Activated T-cell treated with anti-CD3 and anti-CD28 coated beads for 24 hours (primary cell): ENCODE results near the gene GUCY1A1.

ENCODE experiments used
- DNase-seq: peaks from one replicate; pipeline ENCODE4 v3.0.0-alpha.2; 2020; ENCODE audit warnings: low read depth

The GUCY1A1 gene

DNA sequence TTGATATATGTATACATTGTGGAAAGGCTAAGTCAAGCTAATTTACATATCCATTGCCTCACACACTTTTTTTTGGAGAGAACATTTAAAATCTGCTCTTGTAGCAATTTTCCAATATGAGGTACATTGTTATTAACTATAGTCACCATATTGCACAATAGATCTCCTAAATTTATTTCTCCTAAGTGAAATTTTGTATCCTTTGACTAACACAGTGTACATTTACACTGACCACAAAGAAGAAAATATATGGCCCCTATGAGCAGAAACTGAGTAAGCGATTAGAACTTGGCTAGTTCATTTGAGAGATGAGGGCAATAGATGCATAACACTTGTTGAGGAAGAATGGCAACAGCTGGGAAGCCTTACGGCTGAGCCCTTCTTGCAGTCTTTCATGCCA is 71.9 kb downstream of the GUCY1A1 start:
- DNase-seq = no peak

DNA sequence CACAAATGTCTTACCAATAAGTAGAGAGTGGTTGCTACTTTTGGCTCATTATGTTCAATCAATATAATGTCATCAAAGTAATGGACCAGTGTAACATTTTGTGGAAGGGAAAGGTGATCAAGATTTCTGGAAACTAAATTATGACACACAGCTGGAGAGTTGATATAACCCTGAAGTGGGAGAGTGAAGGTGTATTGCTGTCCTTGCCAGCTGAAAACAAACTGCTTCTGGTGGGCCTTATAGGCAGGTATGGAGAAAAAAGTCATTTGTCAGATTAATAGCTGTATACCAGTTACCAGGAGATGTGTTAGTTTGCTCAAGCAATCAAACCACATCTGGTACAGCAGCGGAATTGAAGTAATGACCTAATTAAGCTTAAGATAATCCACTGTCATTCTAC is 74.9 kb downstream of the GUCY1A1 start:
- no peak for DNase-seq

DNA sequence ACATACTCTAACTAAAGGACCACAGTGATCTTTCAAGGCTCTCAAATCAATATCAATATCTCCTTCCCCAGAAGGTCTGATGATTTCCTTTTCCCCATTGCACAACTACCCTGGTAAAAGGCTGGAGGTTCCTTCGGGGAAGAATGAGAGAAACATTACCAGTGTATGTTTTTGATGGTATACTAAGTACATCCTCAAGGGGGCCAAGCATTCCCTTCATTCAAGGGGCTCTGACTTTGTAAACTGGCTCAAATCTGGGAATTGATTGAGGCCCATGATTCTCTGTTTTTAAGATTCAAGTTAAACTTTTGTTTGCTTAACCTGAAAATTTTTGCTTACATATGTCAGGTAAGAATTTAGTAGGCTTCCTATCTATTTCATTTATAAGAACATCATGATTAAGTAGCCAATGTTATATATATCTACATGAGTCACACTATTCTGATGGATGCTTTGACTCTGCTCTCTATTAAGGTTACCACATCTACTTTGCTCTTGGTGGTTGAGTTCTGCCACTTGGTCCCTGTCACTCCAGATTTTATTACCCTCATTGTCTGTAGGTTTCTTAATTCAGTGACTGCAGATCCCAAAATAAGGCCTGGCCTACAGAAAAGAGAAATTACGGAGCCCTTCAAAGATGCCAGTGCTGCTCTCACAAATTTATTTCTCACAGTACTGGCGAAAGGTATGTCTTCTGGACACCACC is 75.8 kb downstream of the GUCY1A1 start:
- no peak for DNase-seq

DNA sequence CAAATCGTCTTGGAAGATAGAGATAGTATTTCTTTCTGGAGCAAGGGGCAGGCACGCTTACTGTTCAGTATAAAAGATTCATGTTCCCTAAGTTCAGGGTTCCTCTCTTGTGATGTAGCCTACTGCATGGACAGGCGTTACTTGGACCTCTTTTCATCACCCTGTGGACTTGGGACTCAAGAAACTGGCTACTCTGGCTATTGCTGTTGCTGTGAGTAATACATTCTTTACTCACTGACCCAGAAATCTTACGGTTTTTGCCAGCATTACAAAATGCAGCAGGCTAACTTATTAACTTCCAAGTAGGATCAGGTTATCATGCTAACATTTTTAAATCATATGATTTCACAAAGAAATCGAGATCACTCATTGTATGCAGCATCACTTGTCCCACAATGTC is 79.3 kb downstream of the GUCY1A1 start:
- no peak for DNase-seq

DNA sequence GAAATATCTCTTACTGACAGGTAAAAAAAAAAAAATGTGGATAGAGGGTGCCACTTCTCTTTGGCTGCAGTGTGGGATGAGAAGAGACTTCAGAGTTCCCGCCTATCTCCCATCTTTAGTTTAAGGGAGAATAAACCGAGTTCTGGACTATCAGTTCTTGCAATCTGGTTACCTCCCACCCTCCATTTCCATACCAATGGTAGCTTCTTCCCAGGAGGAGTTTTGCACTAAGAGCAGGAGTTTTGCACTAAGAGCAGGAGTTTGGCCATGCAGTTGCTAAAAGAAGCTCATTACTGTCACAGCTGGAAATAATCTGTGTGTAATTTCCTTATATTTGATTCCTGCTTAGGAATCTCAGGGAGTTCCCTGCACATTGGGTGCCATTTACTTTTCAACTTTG is 81.4 kb downstream of the GUCY1A1 start:
- no peak for DNase-seq

DNA sequence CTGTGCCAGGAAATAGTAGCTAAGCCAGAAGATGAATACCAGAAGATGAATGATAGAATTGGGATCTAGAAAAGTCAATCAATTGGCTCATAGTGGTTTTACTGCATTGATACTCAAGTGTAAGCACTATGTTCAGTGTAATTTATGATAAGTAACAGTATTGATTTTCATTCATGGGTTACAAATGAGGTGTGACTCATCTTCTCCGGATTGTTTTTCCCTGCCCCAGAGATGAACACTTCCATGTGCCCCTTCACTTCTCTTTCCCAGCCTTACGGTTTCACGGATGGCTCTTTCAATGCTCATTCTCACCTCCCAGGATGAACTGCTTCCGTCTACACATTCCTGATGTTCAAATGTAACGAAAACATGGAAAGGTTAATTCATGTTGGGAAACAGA is 82.4 kb downstream of the GUCY1A1 start:
- no peak for DNase-seq

DNA sequence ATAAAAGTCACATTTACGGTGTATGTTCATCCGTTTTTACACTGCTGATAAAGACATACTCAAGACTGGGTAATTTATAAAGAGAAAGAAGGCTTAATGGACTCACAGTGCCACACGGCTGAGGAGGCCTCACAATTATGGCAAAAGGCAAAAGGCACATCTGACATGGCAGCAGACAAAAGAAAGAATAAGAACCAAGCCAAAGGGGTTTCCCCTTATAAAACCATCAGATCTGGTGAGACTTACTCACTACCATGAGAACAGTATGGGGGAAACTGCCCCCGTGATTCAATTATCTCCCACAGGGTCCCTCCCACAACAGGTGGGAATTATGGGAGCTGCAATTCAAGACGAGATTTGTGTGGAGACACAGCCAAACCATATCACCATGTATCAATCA is 84.9 kb downstream of the GUCY1A1 start:
- no peak for DNase-seq

DNA sequence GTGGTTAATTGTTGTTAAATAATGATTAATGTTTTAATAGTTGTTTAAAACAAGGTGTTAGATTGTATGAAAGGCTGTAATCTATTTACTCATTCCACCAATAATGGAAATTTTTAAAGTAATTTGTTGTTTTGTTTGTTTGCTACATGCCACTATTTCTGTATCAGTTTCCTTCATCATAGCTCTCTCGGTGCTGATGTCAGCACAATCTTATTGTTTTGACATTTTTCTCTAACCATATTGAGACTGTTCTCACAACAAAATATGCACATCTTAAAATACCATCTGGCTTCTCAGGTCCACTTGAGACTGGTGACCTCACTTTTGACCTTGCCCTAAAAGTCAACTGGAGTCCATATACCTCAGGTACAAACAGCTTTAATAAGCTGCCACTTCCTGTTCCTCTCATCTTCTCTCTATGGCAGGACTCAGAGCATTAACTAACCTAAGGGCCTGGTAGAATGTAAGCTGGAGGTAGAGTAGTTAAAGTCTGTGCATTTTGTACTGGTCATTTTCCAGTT is 91.2 kb downstream of the GUCY1A1 start:
- DNase-seq = no peak

DNA sequence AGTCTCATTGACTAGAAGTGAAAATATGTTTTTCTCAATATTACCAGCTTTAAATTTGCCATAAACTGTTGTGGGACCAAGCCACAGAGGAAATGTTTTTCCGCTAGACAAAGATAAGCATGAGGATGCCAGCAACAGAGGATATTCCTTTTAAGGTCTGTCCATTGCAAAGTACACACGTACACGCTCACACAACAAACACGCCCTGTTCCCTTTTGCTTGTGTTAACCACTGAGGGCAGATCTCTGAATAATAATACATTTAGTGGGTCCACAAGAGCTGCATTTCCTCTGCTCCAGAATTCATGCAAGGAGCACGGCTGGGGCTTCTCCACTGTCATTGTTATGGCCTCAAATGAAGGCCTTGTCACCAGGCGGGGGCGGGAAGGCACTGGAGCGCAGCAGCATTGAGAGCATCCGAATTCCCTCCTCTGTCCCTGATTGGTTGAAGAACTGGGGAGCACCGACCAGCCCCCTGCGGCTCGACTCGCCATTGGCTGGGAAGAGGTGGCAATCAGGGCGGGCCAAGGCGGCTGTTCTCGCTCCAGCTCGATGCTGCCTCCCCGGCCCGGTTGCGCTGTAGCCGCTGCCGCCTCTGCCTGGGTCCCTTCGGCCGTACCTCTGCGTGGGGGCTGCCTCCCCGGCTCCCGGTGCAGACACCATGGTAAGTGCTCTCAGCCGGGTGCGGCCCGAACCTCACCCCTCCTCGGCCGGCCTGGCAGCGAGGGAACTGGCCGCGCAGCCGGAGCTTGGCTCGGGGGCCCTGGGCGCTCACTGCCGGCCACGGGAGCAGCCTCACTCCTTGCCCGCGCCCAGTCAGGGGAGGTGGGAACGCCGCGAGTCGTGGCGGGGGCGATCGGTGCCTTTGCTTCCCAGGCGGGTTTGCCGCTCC is 92.1 kb downstream of the GUCY1A1 start, which contains the start of gene GUCY1B1:
TSS of gene GUCY1B1 (plus strand) at position 541 of the 891 bp plus-strand sequence. CDS start at position 661, 120 bp downstream.
- DNase-seq = peak; percentile 59

DNA sequence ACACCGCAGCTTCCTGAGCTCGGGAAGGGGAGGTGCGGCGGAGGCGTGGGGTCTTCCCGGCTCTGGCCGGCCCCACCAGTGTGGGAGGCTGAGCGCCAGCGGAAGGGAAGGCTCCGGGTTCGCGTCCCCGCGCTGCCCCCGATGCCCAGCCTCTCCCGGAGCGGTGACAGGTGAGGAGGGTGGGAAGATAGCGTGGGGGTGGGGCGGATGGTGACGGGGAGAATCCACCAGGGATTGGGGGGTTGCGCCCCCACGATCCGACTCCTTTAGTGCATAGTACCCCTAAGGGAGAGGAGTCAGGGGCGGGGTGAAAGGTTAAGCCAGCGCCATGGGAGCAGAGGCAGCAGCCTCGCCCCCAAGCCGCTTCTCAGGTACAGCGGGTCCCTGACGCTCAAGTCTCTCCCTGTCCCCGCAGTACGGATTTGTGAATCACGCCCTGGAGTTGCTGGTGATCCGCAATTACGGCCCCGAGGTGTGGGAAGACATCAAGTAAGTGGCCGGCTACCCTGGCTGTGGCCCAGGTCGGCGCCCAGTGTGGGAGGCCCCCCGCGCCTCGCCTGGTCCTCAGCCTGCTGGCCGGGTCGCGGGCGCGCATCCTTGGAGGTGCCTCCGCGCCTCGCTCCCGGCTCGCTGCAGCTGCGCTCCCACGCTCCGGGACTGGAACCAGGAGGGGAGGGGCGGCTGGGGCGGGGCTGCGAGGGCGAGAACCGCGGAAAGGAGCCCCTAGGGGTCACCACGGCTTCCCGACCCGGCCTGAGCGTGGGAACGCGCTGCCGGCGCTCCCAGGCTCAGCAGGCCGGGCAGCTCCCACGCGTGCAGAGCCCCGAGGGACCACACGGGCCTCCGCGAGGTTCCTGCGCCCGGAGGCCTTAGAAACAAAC is 93.0 kb downstream of the GUCY1A1 start:
- no peak for DNase-seq

DNA sequence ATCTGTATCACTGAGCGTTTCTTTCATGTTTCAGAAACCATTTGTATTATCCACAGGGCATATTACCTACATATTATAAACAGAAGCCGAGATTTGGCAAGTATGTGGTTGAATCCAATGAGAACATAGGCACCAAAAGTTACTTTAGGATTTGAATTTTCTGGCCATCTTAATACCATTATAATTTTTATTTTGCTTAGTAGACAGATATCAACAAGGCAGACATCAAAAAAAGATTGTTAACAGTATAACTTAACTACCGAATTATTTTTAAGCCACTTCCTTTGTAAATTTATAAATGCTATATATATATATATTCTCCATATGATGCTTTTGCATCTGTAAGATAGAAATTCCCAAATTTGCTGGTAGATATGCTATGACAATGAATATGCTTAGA is 94.4 kb downstream of the GUCY1A1 start:
- DNase-seq = no peak

DNA sequence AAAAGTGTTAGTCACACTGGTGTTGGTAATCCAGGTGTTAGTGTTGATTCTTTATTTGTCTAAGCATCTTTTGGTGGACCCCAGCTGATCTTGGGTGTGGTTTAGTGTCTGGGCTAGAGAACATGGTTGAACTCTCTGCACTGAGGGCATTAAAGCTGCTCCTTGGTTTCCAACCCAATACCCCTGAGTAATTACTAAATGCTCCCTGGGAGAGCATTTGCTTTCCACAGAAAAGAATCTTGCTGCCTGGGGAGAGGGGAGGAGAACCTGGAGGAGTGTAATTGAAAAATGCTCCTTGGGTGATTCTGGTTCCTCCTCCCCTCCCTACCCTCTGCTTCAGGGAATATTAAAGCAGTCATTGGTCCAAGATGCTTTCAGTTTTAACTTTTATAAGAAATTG is 95.3 kb downstream of the GUCY1A1 start:
- DNase-seq = no peak

DNA sequence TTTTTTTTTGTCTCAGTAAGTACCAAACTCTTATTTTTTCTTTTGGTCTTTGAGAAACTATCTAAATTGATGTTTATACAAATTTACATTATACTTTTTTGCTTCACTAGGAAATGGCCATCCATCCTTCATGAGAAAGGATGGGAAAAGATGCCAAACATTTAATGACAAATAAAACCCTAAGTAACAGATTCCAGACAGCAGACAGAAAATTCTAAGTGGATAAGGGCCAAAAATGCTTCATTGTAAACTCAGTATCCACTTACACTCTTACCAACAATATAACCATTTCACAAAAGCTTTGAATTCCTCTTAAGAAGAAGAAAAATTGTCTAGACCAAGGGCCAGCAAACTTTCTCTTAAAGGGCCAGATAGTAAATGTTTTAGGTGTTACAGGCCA is 95.7 kb downstream of the GUCY1A1 start:
- no peak for DNase-seq

DNA sequence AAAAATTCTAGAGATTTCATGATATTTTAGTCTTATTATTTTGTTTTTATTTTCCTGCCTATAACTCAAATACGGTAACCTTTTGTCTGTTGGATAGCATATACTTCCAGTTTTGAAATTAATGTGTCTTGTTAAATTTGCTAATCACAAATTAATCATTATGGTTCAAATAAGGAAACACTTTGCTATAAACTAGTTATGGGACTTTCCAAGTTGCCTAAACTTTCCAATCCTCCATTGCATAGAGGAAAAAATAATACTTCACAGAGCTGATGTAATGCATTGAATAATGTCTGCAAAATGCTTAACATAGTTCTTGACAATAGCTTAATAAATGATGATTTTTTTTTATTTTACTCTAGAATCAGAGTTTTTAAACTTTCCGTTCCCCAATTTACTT is 96.9 kb downstream of the GUCY1A1 start:
- DNase-seq = no peak

DNA sequence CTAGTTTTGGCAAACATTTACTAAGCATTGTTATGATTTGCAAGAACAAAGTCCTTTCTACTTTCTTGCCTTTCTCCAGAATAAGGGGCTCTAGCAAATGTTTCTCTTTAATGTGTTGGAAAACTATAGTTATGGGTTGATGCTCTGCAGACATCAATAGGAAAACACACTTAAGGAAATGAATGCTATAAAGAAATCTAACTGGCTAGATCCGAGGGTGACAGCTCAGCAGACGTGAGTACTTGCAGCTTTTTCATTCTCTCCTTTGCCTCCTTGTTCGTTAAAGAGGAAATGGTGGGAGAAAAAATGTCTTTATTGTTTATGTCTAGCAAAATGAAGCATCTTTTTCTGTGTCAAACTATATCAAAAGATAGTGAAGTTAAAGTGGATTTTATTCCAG is 98.5 kb downstream of the GUCY1A1 start:
- no peak for DNase-seq

DNA sequence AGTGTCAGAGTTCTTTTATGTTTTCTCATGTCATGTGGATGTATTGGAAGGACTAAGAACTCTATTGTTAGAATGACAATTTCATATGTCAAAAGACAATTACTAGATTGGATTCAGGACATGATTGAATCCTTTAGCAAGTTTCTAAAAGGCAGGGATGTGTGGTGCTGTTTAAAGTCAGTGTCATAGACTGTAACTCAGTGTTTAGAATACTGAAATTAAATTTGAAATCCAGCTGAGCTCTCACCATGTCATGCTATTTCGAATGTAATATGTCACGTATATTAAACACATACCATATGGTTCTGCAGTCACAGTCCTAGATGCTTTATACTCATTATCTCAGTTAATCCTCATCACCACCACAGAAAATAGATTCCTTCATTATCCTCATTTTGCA is 100.0 kb downstream of the GUCY1A1 start:
- DNase-seq = no peak

DNA sequence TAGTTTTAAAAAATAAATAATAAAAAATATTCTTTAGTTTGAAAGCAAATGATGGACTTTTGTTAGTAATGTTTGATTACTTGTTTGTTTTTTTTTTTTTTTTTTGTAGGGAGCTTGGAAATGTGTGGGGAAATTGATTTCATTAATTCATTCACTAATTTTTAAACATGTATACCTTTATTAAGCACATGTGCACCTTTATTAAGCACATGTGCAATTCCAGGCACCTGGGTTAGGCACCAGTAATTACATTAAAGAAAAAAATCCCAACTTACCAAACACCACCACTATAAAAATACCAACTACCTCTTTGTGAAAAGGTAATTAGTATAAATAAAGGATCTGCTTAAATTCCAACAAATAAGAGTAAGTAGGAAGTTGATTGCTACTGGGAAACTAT is 101.7 kb downstream of the GUCY1A1 start:
- no peak for DNase-seq

DNA sequence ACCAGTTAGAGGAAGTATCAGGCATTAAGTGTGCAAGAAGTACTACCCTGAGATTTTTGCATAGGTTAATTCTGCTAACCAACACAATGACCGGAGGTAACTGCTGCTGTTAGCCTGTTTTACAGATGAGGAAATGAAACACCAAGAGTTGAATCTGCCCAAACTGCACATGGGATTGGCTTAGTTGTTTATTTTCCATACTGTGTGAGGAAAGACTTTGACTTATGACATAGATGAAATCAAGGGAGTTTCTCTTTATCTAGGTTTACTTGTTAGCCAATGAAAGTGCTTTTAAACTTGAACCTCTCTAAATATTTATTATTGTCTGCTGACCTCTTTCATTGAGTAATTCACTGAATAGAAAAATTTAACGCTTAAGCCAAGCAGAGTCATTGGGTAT is 102.4 kb downstream of the GUCY1A1 start:
- DNase-seq = no peak

DNA sequence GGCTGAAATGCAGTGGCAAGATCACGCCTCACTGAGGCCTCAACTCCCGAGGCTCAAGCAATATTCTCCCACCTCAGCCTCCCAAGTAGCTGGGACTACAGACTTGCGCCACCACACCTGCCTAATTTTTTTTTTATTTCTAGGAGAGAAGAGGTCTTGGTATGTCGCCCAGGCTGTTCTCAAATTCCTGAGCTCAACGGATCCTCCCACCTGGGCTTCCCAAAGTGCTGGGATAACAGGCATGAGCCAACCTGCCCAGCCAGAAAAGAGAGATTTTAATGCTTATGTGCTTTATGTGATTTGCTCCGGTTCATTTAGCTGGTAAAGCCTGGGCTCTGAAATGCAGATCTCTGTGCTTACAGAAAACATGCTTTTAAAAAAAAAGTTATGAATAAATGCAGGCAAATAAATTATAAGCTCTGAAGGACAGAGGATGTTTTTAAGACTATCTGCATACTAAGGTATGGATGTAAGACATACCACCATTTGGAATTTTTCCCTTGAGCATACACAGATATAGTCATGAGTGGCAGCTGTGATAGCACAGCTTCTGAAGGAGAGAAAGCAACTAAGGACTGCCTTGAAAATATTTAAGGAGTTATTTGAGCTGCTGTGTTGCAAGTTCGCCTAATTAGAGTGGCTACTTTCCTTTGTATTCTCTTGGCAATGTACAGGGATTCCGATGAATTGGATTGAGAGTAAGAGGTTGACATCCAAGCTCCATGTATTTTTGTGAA is 106.0 kb downstream of the GUCY1A1 start:
- no peak for DNase-seq

DNA sequence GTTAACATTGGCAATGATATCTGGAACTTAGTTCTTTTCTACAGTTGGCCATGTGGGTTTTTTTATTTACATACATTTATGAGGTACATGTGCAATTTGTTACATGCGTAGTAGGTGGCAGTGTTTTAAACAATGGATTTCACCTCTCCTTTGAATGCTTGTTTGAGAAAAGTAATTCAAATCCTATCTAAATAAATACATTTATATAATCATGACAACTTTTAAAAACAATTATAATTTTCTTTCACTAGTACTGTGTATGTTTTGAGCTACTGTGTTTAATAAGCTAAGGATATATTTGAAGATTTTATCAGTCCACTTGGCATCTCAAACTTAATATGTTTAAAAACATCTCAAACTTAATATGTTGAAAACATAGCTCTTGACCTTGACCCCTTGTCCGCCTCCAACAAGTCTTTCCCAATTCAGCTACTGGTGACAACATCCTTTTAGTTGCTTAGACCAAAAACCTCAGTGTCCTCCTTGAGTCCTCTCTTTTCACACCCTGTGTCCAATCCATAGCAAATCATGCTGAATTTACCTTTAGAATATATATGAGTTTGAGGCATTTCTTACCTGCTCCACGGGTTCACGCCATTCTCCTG is 106.7 kb downstream of the GUCY1A1 start:
- DNase-seq = no peak

DNA sequence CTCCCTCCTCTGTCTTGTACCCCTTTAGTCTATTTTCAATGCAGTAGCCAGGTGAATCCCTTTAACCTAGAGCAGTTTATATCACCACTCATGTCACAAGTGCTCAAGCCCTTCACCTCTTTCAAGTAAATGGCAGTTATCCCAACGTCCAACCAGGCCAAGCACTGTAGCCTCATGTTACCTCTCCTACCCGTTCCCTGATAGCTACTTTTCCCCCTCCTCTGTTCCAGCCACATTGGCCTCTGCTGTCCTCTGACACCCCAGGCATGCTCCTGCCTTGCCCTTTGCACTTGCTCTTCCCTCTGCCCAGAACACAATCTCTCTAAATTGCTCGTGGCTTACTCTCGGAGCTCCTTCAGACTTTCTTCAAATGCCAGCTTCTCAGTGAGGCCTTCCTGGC is 107.4 kb downstream of the GUCY1A1 start:
- DNase-seq = no peak
